Heart right ventricle (tissue), 16 donors: ENCODE measurements around the gene ERAL1. TPM values are rescaled to one million over a fixed set of nuclear protein-coding genes. Genes with fewer than 3 reads are reported as not detected.
"Not testable (repeated sequence)": the region's sequence is repeated elsewhere in the genome, so short reads cannot be mapped to it uniquely, and the experiment has no call there.

Experiments used
- ATAC-seq, 8 donors: fragments of 200-7000 bp; cut with Tn5 transposase; one replicate each; pipeline ENCODE4 v1.9.1; 2020; ENCODE audit warnings: mild to moderate bottlenecking in 8 of 8, moderate library complexity in 8 of 8, moderate number of reproducible peaks in 1 of 8
- DNase-seq, 2 donors: peaks; one replicate each; pipeline ENCODE4 v3.0.0-alpha.2; 2020
- H3K27ac ChIP-seq, 10 donors: fragments of 200-600 bp; sonication (generic) in 2 of 10; one replicate each; pipeline versions ENCODE4 v1.5.0 to v1.8.0; 2020 to 2022; ENCODE audit warnings: mild to moderate bottlenecking in 3 of 10
- H3K27me3 ChIP-seq, 7 donors: fragments of 200-600 bp; one replicate each; pipeline ENCODE4 v1.8.0; 2021 to 2022; ENCODE audit warnings: mild to moderate bottlenecking in 2 of 7
- H3K36me3 ChIP-seq, 9 donors: fragments of 200-600 bp; sonication (generic) in 1 of 9; one replicate each; pipeline versions ENCODE4 v1.5.0 to v1.8.0; 2020 to 2022; ENCODE audit warnings: mild to moderate bottlenecking in 2 of 9
- H3K4me1 ChIP-seq, 9 donors: fragments of 200-600 bp; sonication (generic) in 1 of 9; one replicate each; pipeline versions ENCODE4 v1.5.0 to v1.8.0; 2020 to 2022; ENCODE audit warnings: mild to moderate bottlenecking in 4 of 9
- H3K4me3 ChIP-seq, 10 donors: fragments of 200-600 bp; sonication (generic) in 2 of 10; one replicate each; pipeline versions ENCODE4 v1.5.0 to v1.8.0; 2020 to 2022; ENCODE audit warnings: mild to moderate bottlenecking in 7 of 10, moderate library complexity in 2 of 10
- H3K9me3 ChIP-seq, 11 donors: fragments of 200-600 bp in 10 of 11; sonication (generic) in 2 of 11; one replicate each; pipeline versions ENCODE4 v1.5.0 to v1.8.0; 2013 to 2022; ENCODE audit warnings: mild to moderate bottlenecking in 2 of 11, control low read depth in 1 of 11, moderate library complexity in 1 of 11
- WGBS, 2 donors: extraction: QIAGEN DNeasy Blood & Tissue Kit; methylation state at CpG; one replicate each; pipeline ENCODE4 v1.1.7; 2013; ENCODE audit warnings: inconsistent platforms in 1 of 2; 5-methylcytosine and 5-hydroxymethylcytosine counted together
- intact Hi-C, 10 donors: fragments of 100-400 bp; cut with DNase I; formaldehyde crosslinking; loops; one replicate each; pipeline versions ENCODE4 v1.11.1 to v1.14.2; 2022
- polyA plus RNA-seq, 2 donors: library from polyadenylated mRNA; stranded (reverse); fragments of 200-250 nt; gene quantifications; one replicate each; pipeline ENCODE4 v1.2.3, GENCODE V29; 2013
- total RNA-seq, 10 donors: library from RNA; stranded (reverse); fragmentation: NEBNext Ultra II Directional in 3 of 10; extraction: Animal tissue kit (Norgen Biotek cat#: 25700) in 3 of 10; gene quantifications; one replicate each; pipeline versions ENCODE4 v1.2.1 to v1.2.4, GENCODE V29; 2021 to 2023
- TF ChIP-seq, protein P1 (sequence below), 9 donors: fragments of 200-600 bp; sonication (generic) in 2 of 9; IDR thresholded peaks; one replicate each; pipeline versions ENCODE4 v1.5.0 to v1.8.0; 2021 to 2022; ENCODE audit warnings: antibody characterized with exemption in 9 of 9, mild to moderate bottlenecking in 5 of 9, moderate library complexity in 1 of 9
- donor health status: Arrhythmogenic right ventricular cardiomyopathy.
- donor health status: ischemic (EF 13 %, LVEDD 7.1; RV severe dilation, severe dysfunction).
- donor health status: healthy with polysubstance abuse.
- donor health status: DM: no; HTN: yes; CAD: no.
- donor health status: DM: no; HTN: no; CAD: no.
- donor health status: ischemic (EF 25% LVEDD 6.9; RV normal size, moderate dysfunction).
- donor health status: ischemic (EF 25% LVEDD 5.7; RV mildly dilated, moderate dysfunction).
- donor health status: healthy.
- donor health status: DM: yes; HTN: yes; CAD: no.
- donor health status: Ischemic cardiomyopathy.
- donor health status: ischemic (EF 35%, LVEDD 5.7; RV mildly dilated, moderate dysfunction).
- donor health status: nonischemic (EF 11% LVEDD 7.7; RV severe dilation, severe dysfunction).
- donor health status: DM: yes; HTN: yes; CAD: no.
- donor health status: PGD.
- donor health status: ischemic (EF 29% LVEDD 5.4; RV normal size, mild dysfunction).
- donor health status: nonischemic (EF 23%, LVEDD 6.1; RV moderate dilation, normal function).

The ERAL1 gene
- total and polyA plus RNA-seq, 12 donors: 32.3 to 48.2 (median 39.2) TPM

DNA sequence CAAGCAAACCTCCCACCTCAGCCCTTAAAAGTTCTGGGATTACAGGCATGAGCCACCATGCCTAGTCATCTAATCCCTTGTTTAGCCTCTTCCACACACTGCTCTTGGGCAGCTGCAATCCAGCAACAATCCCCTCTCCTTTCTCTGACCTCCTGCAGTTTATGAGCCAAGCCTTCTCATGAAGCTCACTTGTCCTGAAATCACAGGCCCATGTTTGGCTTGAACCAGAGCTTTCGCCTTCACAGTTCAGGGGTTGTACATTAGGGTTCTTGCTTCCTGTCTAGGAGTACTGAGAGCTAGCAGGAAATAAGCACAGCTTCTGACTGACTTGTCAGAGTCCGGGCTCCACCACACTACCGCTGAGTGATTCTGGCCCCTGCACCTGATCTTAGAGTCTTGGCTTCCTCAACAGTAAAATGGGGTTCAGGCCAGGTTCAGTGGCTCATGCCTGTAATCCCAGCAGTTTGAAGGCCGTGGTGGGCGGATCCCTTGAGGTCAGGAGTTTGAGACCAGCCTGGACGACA is 16.3 kb downstream of the ERAL1 start:
- DNase-seq: no peak
- WGBS, 2 donors: 82 to 84% methylated on average over 6 of the region's 6 CpGs
- peak overlapping the region in 1 of 10 donors; percentile 46 for H3K27ac ChIP-seq
- TF ChIP-seq, protein P1, sequence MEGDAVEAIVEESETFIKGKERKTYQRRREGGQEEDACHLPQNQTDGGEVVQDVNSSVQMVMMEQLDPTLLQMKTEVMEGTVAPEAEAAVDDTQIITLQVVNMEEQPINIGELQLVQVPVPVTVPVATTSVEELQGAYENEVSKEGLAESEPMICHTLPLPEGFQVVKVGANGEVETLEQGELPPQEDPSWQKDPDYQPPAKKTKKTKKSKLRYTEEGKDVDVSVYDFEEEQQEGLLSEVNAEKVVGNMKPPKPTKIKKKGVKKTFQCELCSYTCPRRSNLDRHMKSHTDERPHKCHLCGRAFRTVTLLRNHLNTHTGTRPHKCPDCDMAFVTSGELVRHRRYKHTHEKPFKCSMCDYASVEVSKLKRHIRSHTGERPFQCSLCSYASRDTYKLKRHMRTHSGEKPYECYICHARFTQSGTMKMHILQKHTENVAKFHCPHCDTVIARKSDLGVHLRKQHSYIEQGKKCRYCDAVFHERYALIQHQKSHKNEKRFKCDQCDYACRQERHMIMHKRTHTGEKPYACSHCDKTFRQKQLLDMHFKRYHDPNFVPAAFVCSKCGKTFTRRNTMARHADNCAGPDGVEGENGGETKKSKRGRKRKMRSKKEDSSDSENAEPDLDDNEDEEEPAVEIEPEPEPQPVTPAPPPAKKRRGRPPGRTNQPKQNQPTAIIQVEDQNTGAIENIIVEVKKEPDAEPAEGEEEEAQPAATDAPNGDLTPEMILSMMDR (IDR thresholded peaks at IDR 0.05): no peak
- no peaks in the 10 kb centered on the region for H3K9me3 ChIP-seq
- H3K27me3 ChIP-seq: no peaks in the 10 kb centered on the region
- intact Hi-C loops: no loop called here
- no peaks in the 10 kb centered on the region for H3K4me1 ChIP-seq
- ATAC-seq: no peak
- H3K4me3 ChIP-seq: no peak overlapping the region
- H3K36me3 ChIP-seq: no peaks in the 10 kb centered on the region

DNA sequence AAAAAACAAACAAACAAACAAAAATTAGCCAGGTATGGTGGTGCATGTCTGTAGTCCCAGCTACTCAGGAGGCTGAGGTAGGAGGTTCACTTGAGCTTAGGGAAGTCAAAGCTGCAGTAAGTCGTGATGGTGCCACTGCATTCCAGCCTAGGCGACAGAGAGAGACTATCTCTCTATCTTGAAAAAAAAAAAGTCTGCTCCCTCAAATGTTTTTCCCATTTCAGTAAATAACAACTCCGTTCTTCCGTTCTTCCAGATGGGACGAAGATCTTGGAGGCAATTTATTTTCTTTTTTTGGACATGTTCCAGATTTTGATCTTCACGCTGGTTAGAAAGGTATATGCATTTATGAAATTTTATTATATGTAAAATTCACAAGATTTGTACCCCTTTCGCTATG is 19.0 kb downstream of the ERAL1 start:
- 87 to 90% methylated on average over 7 of the region's 7 CpGs for WGBS, 2 donors
- no peak overlapping the region for H3K4me3 ChIP-seq
- DNase-seq: no peak
- TF ChIP-seq, protein P1 (IDR thresholded peaks at IDR 0.05): no peak
- intact Hi-C loops: no loop called here
- peaks cover 0 to 11% (median 2%) of the 10 kb centered on the region in 9 donors for H3K36me3 ChIP-seq
- no peak for ATAC-seq
- no peaks in the 10 kb centered on the region for H3K4me1 ChIP-seq
- no peak overlapping the region for H3K27ac ChIP-seq
- H3K9me3 ChIP-seq: no peaks in the 10 kb centered on the region
- no peaks in the 10 kb centered on the region for H3K27me3 ChIP-seq

DNA sequence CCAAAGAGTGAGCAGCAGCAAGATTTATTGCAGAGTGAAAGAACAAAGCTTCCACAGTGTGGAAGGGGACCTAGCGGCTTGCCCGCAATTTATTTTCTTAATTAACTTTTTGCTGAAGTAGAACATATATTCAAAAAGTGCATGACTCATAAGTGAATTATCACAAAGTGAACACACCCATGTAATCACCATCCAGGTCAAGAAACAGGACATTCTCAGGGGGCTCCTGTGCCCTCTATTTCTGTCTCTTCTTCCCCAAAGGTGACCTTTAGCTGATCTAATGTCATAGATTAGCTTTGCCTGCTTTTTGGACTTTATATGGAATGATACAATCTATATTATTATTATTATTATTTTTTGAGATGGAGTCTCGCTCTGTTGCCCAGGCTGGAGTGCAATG is 19.9 kb downstream of the ERAL1 start:
- no peak for ATAC-seq
- Histone ChIP-seq H3K27me3 (no peaks in the 10 kb centered on the region), H3K4me3 (no peak overlapping the region), H3K27ac (no peak overlapping the region), H3K4me1 (no peaks in the 10 kb centered on the region), H3K36me3 (peaks cover 0 to 20% (median 12%) of the 10 kb centered on the region in 9 donors), H3K9me3 (no peaks in the 10 kb centered on the region)
- WGBS, 2 donors: 88 to 91% methylated on average over 3 of the region's 3 CpGs
- DNase-seq: no peak
- intact Hi-C loops: no loop called here
- TF ChIP-seq, protein P1 (IDR thresholded peaks at IDR 0.05): no peak

DNA sequence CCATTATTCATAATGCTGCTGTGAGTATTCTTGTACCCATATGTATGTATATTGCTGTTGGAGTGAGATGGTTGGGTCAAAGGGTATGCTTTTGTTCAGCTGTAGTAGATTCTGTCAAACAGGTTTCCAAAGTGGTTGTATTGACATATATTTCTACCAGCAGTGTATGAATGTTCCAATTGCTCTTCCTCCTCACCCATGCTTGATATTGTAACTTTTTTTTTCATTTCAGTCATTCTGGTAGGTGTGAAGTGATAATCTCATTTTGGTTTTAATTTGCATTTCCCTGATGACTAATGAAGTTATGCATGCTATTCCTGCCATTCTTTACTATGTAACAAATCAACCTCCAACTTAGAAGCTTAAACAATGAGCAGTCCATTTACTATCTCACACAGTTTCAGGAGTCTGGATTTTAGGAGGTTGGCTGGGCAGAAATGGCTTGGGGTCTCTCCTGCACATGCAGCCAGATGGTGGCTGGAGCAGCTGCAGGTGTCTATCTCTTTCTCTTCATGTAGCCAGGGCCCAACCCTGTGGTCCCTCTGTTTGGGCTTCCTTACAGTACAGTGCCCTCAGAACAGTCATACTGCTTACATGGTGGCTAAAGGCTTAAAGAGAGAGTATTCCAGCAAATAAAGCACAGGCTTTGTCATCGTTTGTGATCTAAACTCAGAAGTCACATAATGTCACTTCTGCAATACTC is 21.2 kb downstream of the ERAL1 start:
- Histone ChIP-seq H3K9me3 (no peaks in the 10 kb centered on the region), H3K4me1 (no peaks in the 10 kb centered on the region), H3K4me3 (no peak overlapping the region), H3K27ac (no peak overlapping the region), H3K27me3 (no peaks in the 10 kb centered on the region), H3K36me3 (peaks cover 0 to 32% (median 24%) of the 10 kb centered on the region in 9 donors)
- no peak for DNase-seq
- TF ChIP-seq, protein P1 (IDR thresholded peaks at IDR 0.05): no peak
- ATAC-seq: no peak
- 45 to 65% methylated on average over 1 of the region's 1 CpG for WGBS, 2 donors
- intact Hi-C loops: no loop called here

DNA sequence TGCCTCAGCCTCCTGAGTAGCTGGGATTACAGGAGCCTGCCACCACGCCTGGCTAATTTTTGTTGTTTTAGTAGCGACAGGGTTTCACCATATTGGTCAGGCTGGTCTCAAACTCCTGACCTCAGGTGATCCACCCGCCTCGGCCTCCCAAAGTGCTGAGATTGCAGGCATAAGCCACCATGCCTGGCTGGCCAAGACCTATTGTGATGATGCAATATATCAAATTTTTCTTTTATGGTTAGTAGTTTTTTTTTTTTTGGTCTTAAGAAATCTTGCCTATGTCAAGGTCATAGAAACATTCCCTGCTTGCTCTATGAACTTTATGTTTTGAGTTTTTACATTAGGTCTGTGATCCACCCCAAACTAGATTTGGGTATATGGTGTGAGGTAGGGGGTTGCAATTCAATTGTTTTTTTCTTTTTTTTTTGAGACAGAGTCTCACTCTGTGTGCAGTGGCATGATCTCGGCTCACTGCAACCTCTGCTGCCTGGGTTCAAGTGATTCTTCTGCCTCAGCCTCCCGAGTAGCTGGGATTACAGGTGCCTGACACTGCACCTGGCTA is 22.4 kb downstream of the ERAL1 start:
- H3K4me1 ChIP-seq, intact Hi-C loops, H3K4me3 ChIP-seq, H3K27me3 ChIP-seq, ATAC-seq, H3K27ac ChIP-seq, H3K9me3 ChIP-seq, DNase-seq: not testable (repeated sequence)
- H3K36me3 ChIP-seq: peaks cover 0 to 45% (median 36%) of the 10 kb centered on the region in 9 donors
- WGBS, 2 donors: 96 to 99% methylated on average over 6 of the region's 6 CpGs
